Measurements from ENCODE around the gene SH2B3.
"Not testable (repeated sequence)": the region's sequence is repeated elsewhere in the genome, so short reads cannot be mapped to it uniquely, and the experiment has no call there.

SH2B3 gene

DNA sequence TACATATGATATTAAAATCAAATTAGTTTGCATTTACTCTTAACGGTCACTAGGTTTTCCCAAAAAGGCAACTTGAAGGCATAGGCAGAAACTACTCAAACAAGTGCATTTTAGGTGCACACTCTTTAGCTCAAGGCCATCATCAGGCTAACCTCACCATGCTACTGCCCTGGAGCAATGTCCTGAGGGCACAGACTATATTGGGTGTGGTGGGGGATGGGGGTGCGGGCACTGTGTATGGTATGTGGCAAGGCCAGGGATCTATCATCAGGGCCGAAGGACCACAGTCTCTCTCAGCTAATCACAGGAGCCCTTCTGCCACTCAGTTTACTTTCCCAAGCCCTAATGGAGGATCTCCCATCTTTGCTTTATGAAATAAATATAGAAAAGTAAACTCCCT lies 51.9 kb downstream of the SH2B3 start:
- in situ Hi-C loops (cut with HindIII; ENCODE audit: low pct_ligation_motif_present, low sequenced_read_pairs), result no loop called here
- no peak for DNase-seq
- no peak for TF ChIP-seq CTCF (IDR thresholded peaks at IDR 0.05; ENCODE audit: low read depth, low read length, missing control alignments)
- Histone ChIP-seq H3K36me3 (replicated peaks) (peaks cover 56% of the 10 kb centered on the region), H3K4me3 (ENCODE audit: low read depth, low read length) (no peak overlapping the region), H3K27ac (no peak overlapping the region), H3K27me3 (replicated peaks) (no peaks in the 10 kb centered on the region)

DNA sequence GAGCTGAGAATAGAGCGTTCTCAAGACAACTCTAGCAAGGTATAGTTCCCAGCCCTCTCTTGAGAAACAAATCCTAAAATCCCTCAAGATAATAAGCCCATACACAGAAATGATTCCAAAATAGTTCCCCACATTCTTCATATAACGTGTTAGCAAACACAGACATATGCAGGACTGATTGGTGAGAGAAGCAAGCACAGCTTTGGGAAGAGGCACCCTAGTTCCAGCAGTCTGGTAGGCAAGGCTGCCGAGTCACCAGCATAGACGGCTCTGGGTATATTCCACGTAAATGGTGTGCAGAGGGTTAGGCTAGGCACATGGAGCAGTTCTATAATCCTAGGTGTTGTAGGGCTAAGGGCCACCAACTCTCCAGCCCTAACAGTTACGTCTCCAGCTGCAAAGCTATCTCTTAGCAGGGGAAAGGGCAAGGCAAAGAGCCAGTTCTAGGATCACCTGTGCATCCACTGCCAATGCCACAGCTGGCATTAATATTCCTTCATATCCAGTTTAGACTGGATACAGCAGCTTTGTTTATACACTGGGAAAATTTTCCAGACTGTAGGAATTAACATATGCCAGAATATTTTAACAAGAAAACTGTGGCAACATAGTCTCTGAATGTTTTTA lies 52.9 kb downstream of the SH2B3 start:
- H3K36me3 ChIP-seq (replicated peaks), result peaks cover 53% of the 10 kb centered on the region

GRCh38 chr12:111460111-111460510 lies 54.4 kb downstream of the SH2B3 start:
- in situ Hi-C loops (cut with HindIII; ENCODE audit: low pct_ligation_motif_present, low sequenced_read_pairs); H3K27me3 ChIP-seq (replicated peaks); DNase-seq: not testable (repeated sequence)

More for the DNA sequence above, 52.9 kb downstream of the SH2B3 start:
- no peak for DNase-seq
- H3K4me3 ChIP-seq (ENCODE audit: low read depth, low read length), result no peak overlapping the region
- TF ChIP-seq CTCF (IDR thresholded peaks at IDR 0.05; ENCODE audit: low read depth, low read length, missing control alignments), result no peak
- in situ Hi-C loops (cut with HindIII; ENCODE audit: low pct_ligation_motif_present, low sequenced_read_pairs), result no loop called here
- H3K27ac ChIP-seq, result no peak overlapping the region
- no peaks in the 10 kb centered on the region for H3K27me3 ChIP-seq (replicated peaks)

GRCh38 chr12:111462210-111462769 lies 56.6 kb downstream of the SH2B3 start:
- Histone ChIP-seq H3K27ac (peak overlapping the region; percentile 20), H3K27me3 (replicated peaks) (no peaks in the 10 kb centered on the region), H3K36me3 (replicated peaks) (peaks cover 28% of the 10 kb centered on the region), H3K4me3 (ENCODE audit: low read depth, low read length) (no peak overlapping the region)
- no peak for TF ChIP-seq CTCF (IDR thresholded peaks at IDR 0.05; ENCODE audit: low read depth, low read length, missing control alignments)
- DNase-seq, result no peak
- in situ Hi-C loops (cut with HindIII; ENCODE audit: low pct_ligation_motif_present, low sequenced_read_pairs), result no loop called here

More at GRCh38 chr12:111460111-111460510, 54.4 kb downstream of the SH2B3 start:
- peaks cover 47% of the 10 kb centered on the region for H3K36me3 ChIP-seq (replicated peaks)
- H3K27ac ChIP-seq; H3K4me3 ChIP-seq (ENCODE audit: low read depth, low read length): not testable (repeated sequence)

DNA sequence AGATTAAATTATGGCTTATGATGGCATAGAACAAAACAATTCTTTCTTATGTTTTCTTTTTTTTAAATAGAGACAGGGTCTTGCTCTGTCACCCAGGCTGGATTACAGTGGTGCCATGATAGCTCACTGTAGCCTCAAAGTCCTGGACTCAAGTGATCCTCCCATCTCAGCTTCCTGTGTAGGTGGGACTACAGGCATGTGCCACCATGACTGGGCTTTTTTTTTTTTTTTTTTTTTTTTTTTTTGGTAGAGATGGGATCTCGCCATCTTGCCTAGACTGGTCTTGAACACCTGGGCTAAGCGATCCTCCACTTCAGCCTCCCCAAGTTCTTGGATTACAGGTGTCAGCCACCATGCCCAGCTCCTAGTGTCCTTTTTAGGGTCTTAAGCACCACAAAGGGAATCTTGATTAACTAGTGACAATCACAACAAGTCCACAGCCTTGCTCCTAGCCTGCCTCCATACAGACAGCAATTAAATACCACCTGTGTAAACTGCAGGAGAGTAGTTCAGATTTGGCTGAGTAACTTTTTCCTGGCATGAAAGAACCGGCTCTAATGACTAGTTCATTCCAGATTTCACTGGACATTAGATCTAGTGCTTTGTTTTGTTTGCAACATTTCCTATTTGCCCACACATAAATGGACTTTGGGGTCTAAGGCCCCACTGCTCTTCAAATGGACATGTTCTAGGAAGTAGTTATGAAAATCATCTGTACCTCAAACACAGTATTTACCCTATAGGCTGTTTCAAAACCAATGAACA lies 61.6 kb downstream of the SH2B3 start:
- peak overlapping the region; percentile 36 for H3K27ac ChIP-seq
- TF ChIP-seq CTCF (IDR thresholded peaks at IDR 0.05; ENCODE audit: low read depth, low read length, missing control alignments), result no peak
- in situ Hi-C loops (cut with HindIII; ENCODE audit: low pct_ligation_motif_present, low sequenced_read_pairs), result no loop called here
- peaks cover 36% of the 10 kb centered on the region for H3K36me3 ChIP-seq (replicated peaks)
- H3K27me3 ChIP-seq (replicated peaks), result no peaks in the 10 kb centered on the region
- no peak overlapping the region for H3K4me3 ChIP-seq (ENCODE audit: low read depth, low read length)
- DNase-seq, result no peak

DNA sequence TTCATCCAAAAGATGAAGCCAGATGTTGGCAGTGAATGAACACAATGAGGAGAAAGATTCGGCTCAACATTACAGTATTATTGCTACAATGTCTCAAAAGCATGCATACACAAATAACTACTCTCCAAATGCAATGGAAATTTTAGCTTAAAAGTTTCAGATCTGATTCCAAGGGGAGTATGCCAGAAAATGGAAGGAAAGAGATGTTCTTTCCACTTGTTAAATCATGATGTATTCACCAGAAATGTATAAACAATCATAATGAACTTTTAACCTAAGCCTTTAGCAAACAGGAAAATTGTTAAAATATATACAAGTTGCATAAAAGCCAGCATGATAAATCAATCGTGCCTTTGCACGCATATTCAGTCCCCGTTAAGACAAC lies 62.1 kb downstream of the SH2B3 start:
- peak overlapping the region; percentile 36 for H3K27ac ChIP-seq
- in situ Hi-C loops (cut with HindIII; ENCODE audit: low pct_ligation_motif_present, low sequenced_read_pairs), result no loop called here
- no peak overlapping the region for H3K4me3 ChIP-seq (ENCODE audit: low read depth, low read length)
- no peak for TF ChIP-seq CTCF (IDR thresholded peaks at IDR 0.05; ENCODE audit: low read depth, low read length, missing control alignments)
- peaks cover 40% of the 10 kb centered on the region for H3K36me3 ChIP-seq (replicated peaks)
- no peak for DNase-seq
- H3K27me3 ChIP-seq (replicated peaks), result no peaks in the 10 kb centered on the region

Measured in brain microvascular endothelial cell (primary cell).